CD14-positive monocyte (primary cell): ENCODE results near the gene COL15A1. TPM values are rescaled to one million over a fixed set of nuclear protein-coding genes. Genes with fewer than 3 reads are reported as not detected.

Experiments
- DNase-seq, 3 donors: peaks; one replicate each; pipeline ENCODE4 v3.0.0-alpha.2; 2011 to 2022
- H2AFZ ChIP-seq: 2 replicates; pipeline ENCODE4 v1.6.0; 2012; ENCODE audit warnings: mild to moderate bottlenecking, low read depth, low read length, inconsistent platforms; ENCODE audit not compliant: insufficient read depth, poor library complexity, severe bottlenecking
- H3K27ac ChIP-seq, 2 donors: 1 replicate in 1 of 2; 2 replicates in 1 of 2; pipeline ENCODE4 v1.5.1; 2012 to 2013; ENCODE audit warnings: low read length in 2 of 2, control low read depth in 1 of 2, inconsistent platforms in 1 of 2, low read depth in 1 of 2, mild to moderate bottlenecking in 1 of 2
- H3K27me3 ChIP-seq, 2 donors: one replicate each; pipeline versions ENCODE4 v1.6.0 to v1.6.1; 2011 to 2013; ENCODE audit warnings: low read length in 2 of 2; ENCODE audit not compliant: control insufficient read depth in 2 of 2, insufficient read depth in 2 of 2
- H3K36me3 ChIP-seq, 2 donors: replicated peaks in 1 of 2; 1 replicate in 1 of 2; 2 replicates in 1 of 2; pipeline versions ENCODE4 v1.5.1 to v1.6.1; 2012 to 2013; ENCODE audit warnings: low read length in 2 of 2, control low read depth in 1 of 2, inconsistent platforms in 1 of 2, mild to moderate bottlenecking in 1 of 2; ENCODE audit not compliant: insufficient read depth in 2 of 2, control insufficient read depth in 1 of 2
- H3K4me1 ChIP-seq, 2 donors: 1 replicate in 1 of 2; 2 replicates in 1 of 2; pipeline versions ENCODE4 v1.5.1 to v1.6.1; 2012 to 2013; ENCODE audit warnings: low read length in 2 of 2, control low read depth in 1 of 2, inconsistent platforms in 1 of 2, mild to moderate bottlenecking in 1 of 2, moderate library complexity in 1 of 2; ENCODE audit not compliant: insufficient read depth in 2 of 2, control insufficient read depth in 1 of 2
- H3K4me2 ChIP-seq: replicated peaks from 2 replicates; pipeline ENCODE3; 2012; ENCODE audit warnings: low read length, moderate library complexity, mild to moderate bottlenecking; ENCODE audit not compliant: poor library complexity, severe bottlenecking; ENCODE audit errors: extremely low read depth
- H3K4me3 ChIP-seq, 3 experiments: fragments of 200-600 bp in 1 of 3; sonication (generic) in 1 of 3; replicated peaks in 1 of 3; 1 replicate in 2 of 3; 2 replicates in 1 of 3; pipeline ENCODE4 v1.5.1; 2011 to 2013; ENCODE audit warnings: low read length in 3 of 3, mild to moderate bottlenecking in 3 of 3, control low read depth in 2 of 3, low read depth in 2 of 3, inconsistent platforms in 1 of 3, moderate library complexity in 1 of 3
- H3K79me2 ChIP-seq: 2 replicates; pipeline ENCODE4 v1.6.0; 2012; ENCODE audit warnings: mild to moderate bottlenecking, control low read depth, inconsistent platforms, low read length, moderate library complexity; ENCODE audit not compliant: insufficient read depth
- H3K9ac ChIP-seq: 2 replicates; pipeline ENCODE4 v1.6.0; 2017; ENCODE audit warnings: low read length, mild to moderate bottlenecking; ENCODE audit not compliant: insufficient read depth, poor library complexity, severe bottlenecking
- H3K9me3 ChIP-seq, 2 donors: replicated peaks in 1 of 2; 1 replicate in 1 of 2; 2 replicates in 1 of 2; pipeline versions ENCODE4 v1.5.1 to v1.6.1; 2012 to 2013; ENCODE audit warnings: low read length in 2 of 2, control low read depth in 1 of 2; ENCODE audit not compliant: control insufficient read depth in 1 of 2, insufficient read depth in 1 of 2
- H4K20me1 ChIP-seq: 2 replicates; pipeline ENCODE4 v1.6.0; 2012; ENCODE audit warnings: mild to moderate bottlenecking, low read length, control low read depth, moderate library complexity; ENCODE audit not compliant: insufficient read depth
- H3K27ac Mint-ChIP-seq, 7 donors: one replicate each; pipeline ENCODE4 v1.8.0; 2020; ENCODE audit warnings: mild to moderate bottlenecking in 7 of 7, mixed read lengths in 7 of 7, moderate library complexity in 6 of 7, inconsistent platforms in 2 of 7
- H3K27me3 Mint-ChIP-seq, 3 donors: one replicate each; pipeline ENCODE4 v1.8.0; 2021 to 2022; ENCODE audit warnings: low read depth in 3 of 3, mild to moderate bottlenecking in 3 of 3, mixed read lengths in 3 of 3, moderate library complexity in 3 of 3, inconsistent platforms in 1 of 3
- H3K36me3 Mint-ChIP-seq, 2 donors: one replicate each; pipeline ENCODE4 v1.8.0; 2020; ENCODE audit warnings: mixed read lengths in 2 of 2, inconsistent platforms in 1 of 2, mild to moderate bottlenecking in 1 of 2
- H3K4me1 Mint-ChIP-seq: one replicate; pipeline ENCODE4 v1.8.0; 2020; ENCODE audit warnings: mild to moderate bottlenecking, mixed read lengths
- H3K4me3 Mint-ChIP-seq, 2 donors: one replicate each; pipeline ENCODE4 v1.8.0; 2020; ENCODE audit warnings: mild to moderate bottlenecking in 2 of 2, mixed read lengths in 2 of 2, moderate library complexity in 1 of 2
- H3K9me3 Mint-ChIP-seq, 7 donors: one replicate each; pipeline ENCODE4 v1.8.0; 2020 to 2022; ENCODE audit warnings: mixed read lengths in 7 of 7, mild to moderate bottlenecking in 6 of 7, moderate library complexity in 6 of 7, inconsistent platforms in 2 of 7
- CTCF ChIP-seq: fragments of 200-600 bp; IDR thresholded peaks from one replicate; pipeline ENCODE4 v1.8.0; 2022; ENCODE audit warnings: antibody characterized with exemption, mild to moderate bottlenecking
- WGBS: methylation state at CpG from one replicate; pipeline ENCODE4 v1.1.5; 2013; ENCODE audit warnings: missing lambda C conversion rate; ENCODE audit not compliant: insufficient coverage; 5-methylcytosine and 5-hydroxymethylcytosine counted together
- intact Hi-C, 2 donors: fragments of 100-400 bp; cut with micrococcal nuclease; formaldehyde crosslinking; loops; one replicate each; pipeline versions ENCODE4 v1.15.0 to v1.15.1; 2023
- polyA plus RNA-seq, 3 donors: library from polyadenylated mRNA; depleted of rRNA in 1 of 3; unstranded in 2 of 3; stranded (reverse) in 1 of 3; fragments of 300-500 nt in 2 of 3; fragments of >200 nt in 1 of 3; fragmentation: Illumina TruSeq in 2 of 3; gene quantifications; 1 replicate in 2 of 3; 2 replicates in 1 of 3; pipeline ENCODE4 v1.2.3, GENCODE V29; 2012 to 2021

The COL15A1 gene
- polyA plus RNA-seq, 3 donors: 0.03 to 0.14 (median 0.11) TPM

GRCh38 chr9:99051406-99051805 is 107.7 kb downstream of the COL15A1 start:
- Histone ChIP-seq H3K79me2 (no peaks in the 10 kb centered on the region), H3K4me2 (no peak overlapping the region), H3K27ac (no peak overlapping the region), H3K27me3 (peaks cover 58 to 64% of the 10 kb centered on the region in 2 donors), H3K36me3 (no peaks in the 10 kb centered on the region), H3K4me1 (peaks cover 18 to 19% of the 10 kb centered on the region in 2 donors), H3K9me3 (no peaks in the 10 kb centered on the region), H2AFZ (no peak overlapping the region), H4K20me1 (no peaks in the 10 kb centered on the region), H3K9ac (no peak overlapping the region), H3K4me3 (no peak overlapping the region)
- intact Hi-C loops: loop anchor here (5.0 to 10.0 kb wide), 2 partner anchors 36 to 47 kb away; no protein-coding TSS in a partner anchor
- Mint-ChIP-seq H3K27ac (no peak overlapping the region), H3K36me3 (peaks cover 4 to 21% of the 10 kb centered on the region in 2 donors), H3K9me3 (no peaks in the 10 kb centered on the region), H3K27me3 (peaks cover 71 to 82% (median 82%) of the 10 kb centered on the region in 3 donors), H3K4me3 (peak overlapping the region in 1 of 2 donors; percentile 57), H3K4me1 (peaks cover 29% of the 10 kb centered on the region)
- no peak for DNase-seq
- no CpG with 5 or more reads among the region's 3 CpGs for WGBS
- TF ChIP-seq CTCF: no peak

- Mint-ChIP-seq H3K9me3 (no peaks in the 10 kb centered on the region), H3K27ac (no peak overlapping the region), H3K36me3 (peaks cover 4 to 25% of the 10 kb centered on the region in 2 donors), H3K27me3 (peaks cover 66 to 81% (median 78%) of the 10 kb centered on the region in 3 donors), H3K4me3 (peak overlapping the region in 1 of 2 donors; percentile 57), H3K4me1 (peaks cover 34% of the 10 kb centered on the region)
- DNase-seq: no peak
- peaks cover 22 to 23% of the 10 kb centered on the region in 2 donors for H3K4me1 ChIP-seq
- H3K9me3 ChIP-seq: no peaks in the 10 kb centered on the region
- no peak overlapping the region for H2AFZ ChIP-seq
- H4K20me1 ChIP-seq: no peaks in the 10 kb centered on the region
- no peak overlapping the region for H3K9ac ChIP-seq
- no peak overlapping the region for H3K27ac ChIP-seq
- H3K27me3 ChIP-seq: peaks cover 53 to 60% of the 10 kb centered on the region in 2 donors
- no peaks in the 10 kb centered on the region for H3K36me3 ChIP-seq
- H3K4me3 ChIP-seq: no peak overlapping the region
- intact Hi-C loops: loop anchor here (5.0 to 10.0 kb wide), 2 partner anchors 35 to 47 kb away; no protein-coding TSS in a partner anchor
- no peak overlapping the region for H3K4me2 ChIP-seq
- TF ChIP-seq CTCF: no peak
- WGBS: 100% methylated on average over 4 of the region's 4 CpGs
- no peaks in the 10 kb centered on the region for H3K79me2 ChIP-seq
These were observed 108.1 kb downstream of the COL15A1 start for GRCh38 chr9:99051851-99052250.
